GM19035 (cell line): ENCODE measurements around the gene MMD2.
"Not testable (repeated sequence)": the region's sequence is repeated elsewhere in the genome, so short reads cannot be mapped to it uniquely, and the experiment has no call there.

Source experiments
- ATAC-seq: cut with Tn5 transposase; IDR thresholded peaks from one replicate; pipeline ENCODE4 v1.9.1; 2021; ENCODE audit not compliant: unreplicated experiment

MMD2 gene

GRCh38 chr7:4895766-4896165, 63.2 kb downstream of the MMD2 start:
- ATAC-seq = no peak

DNA sequence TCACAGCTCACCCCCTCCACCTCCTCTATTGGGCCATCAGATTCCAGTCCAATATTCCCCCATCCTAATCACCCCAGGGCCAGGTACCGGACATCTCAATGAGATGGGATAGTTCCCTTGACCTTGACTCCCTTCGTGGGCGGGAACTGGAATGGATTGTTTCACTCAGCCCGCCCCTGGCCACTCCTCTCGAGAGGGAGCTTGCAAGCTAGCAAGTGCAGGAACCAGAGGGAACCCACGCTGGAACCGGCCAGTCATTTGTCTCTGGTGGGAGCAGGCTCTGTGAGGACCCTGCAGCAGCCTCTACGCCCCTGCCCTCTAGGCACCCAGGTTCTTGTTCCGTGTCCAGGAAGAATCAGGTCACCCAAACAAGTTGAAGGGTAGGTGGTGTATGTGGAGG, 64.5 kb downstream of the MMD2 start:
- ATAC-seq = no peak

- no peak for ATAC-seq
These were observed 65.0 kb downstream of the MMD2 start for GRCh38 chr7:4893929-4894475.

- ATAC-seq = not testable (repeated sequence)
These were observed 65.8 kb downstream of the MMD2 start for GRCh38 chr7:4893188-4893587.

DNA sequence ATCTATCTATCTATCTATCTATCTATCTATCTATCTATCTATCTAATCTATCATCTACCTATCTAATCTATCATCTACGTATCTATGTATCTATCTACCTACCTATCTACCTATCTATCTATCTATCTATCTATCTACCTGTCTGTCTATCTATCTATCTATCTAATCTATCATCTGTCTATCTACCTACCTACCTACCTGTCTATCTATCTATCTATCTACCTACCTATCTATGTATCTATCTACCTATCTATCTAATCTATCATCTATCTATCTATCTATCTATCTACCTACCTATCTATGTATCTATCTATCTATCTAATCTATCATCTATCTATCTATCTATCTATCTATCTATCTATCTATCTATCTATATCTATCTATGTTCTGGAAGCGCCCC, 67.5 kb downstream of the MMD2 start:
- not testable (repeated sequence) for ATAC-seq

- no peak for ATAC-seq
These were observed 69.3 kb downstream of the MMD2 start for GRCh38 chr7:4889682-4890081.

GRCh38 chr7:4888161-4888560, 70.8 kb downstream of the MMD2 start:
- ATAC-seq = no peak

DNA sequence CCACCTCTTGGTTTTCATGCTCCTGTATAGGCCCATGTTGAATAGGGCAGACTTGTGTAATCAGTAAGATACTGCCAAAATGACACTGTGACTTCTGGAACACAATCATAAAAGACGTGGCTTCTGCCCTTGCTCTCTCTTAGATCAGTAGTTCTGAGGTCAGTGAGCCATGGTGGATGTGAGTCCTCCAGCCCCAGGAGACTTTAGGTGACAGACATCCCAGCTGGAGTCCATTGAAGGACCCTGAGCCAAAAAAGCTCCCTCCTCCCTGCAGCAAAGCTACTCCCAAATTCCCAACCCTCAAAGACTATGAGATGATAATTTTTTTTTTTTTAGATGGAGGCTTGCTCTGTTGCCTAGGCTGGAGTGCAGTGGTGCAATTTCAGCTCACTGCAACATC, 72.3 kb downstream of the MMD2 start:
- ATAC-seq = no peak

- ATAC-seq = no peak
These were observed 73.6 kb downstream of the MMD2 start for GRCh38 chr7:4885317-4885807.

DNA sequence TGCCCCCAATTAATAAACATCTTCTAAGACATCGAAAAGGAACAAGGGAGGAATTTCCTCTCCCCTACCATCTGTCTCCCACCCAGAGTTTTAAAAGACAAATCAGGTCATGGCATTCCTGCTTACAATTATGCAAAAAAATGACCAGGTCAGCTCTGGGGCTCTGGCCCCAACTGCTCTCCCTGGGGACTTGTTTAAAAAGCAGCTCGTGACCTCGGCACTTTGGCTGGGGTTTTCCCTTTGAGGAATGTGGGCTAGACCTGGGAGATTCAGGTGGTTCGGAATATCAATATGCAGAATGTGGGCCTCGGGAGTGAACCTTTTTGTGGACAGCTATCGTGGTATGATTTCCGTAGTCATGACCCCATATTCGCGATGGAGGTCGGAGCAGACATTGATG, 74.8 kb downstream of the MMD2 start:
- ATAC-seq = no peak

- peak; percentile 84 for ATAC-seq
These were observed 75.4 kb downstream of the MMD2 start, which contains the start of gene RADIL for GRCh38 chr7:4883372-4884144. TSS of gene RADIL (minus strand) at chr7:4883716. CDS start at chr7:4878139, 5,577 bp downstream.

- ATAC-seq = no peak
These were observed 76.0 kb downstream of the MMD2 start for GRCh38 chr7:4883033-4883371.

- ATAC-seq = no peak
These were observed 76.6 kb downstream of the MMD2 start for GRCh38 chr7:4882169-4883032.

DNA sequence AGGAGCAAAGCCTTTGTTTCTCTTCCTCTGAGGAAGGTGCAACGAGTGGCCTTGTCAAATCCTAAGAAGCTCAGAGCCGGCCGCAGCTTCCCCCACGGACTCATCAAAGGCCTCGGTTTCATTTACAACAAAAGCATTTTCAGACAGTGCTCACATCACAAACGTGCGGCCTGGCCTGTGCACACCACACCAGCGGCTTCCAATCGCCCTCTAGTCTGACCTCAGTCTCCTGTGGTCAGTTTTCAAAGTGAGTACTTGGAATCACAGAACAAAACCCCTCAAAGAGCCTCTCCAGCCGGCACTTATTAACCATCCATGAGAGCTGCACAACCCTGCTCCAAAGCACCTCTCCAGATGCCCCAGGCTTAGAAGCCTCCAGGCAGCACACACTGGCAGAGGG, 78.8 kb downstream of the MMD2 start:
- no peak for ATAC-seq

GRCh38 chr7:4879396-4880081, 79.4 kb downstream of the MMD2 start:
- ATAC-seq = no peak

- no peak for ATAC-seq
These were observed 80.4 kb downstream of the MMD2 start for GRCh38 chr7:4878336-4879335.

- ATAC-seq = no peak
These were observed 82.4 kb downstream of the MMD2 start for GRCh38 chr7:4876586-4876985.

DNA sequence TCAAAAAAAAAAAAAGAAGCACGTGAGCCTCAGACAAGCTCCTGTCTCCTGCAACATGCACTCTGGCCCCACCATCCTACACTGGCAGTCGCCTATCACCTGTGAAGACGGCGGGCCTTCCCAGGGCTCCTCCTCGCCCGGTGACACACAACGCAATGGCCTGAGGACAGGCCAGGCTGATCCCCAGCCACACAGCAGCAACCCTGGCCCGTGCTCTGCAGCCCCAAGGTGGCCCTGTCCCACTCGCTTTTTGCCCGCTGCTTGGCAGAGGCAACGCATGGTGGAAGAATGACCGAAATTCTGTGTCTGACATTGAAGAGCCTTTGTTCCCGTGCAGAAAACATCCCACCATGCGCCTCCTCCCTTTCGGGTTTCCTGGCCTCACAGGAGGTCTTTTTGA, 83.6 kb downstream of the MMD2 start:
- no peak for ATAC-seq

DNA sequence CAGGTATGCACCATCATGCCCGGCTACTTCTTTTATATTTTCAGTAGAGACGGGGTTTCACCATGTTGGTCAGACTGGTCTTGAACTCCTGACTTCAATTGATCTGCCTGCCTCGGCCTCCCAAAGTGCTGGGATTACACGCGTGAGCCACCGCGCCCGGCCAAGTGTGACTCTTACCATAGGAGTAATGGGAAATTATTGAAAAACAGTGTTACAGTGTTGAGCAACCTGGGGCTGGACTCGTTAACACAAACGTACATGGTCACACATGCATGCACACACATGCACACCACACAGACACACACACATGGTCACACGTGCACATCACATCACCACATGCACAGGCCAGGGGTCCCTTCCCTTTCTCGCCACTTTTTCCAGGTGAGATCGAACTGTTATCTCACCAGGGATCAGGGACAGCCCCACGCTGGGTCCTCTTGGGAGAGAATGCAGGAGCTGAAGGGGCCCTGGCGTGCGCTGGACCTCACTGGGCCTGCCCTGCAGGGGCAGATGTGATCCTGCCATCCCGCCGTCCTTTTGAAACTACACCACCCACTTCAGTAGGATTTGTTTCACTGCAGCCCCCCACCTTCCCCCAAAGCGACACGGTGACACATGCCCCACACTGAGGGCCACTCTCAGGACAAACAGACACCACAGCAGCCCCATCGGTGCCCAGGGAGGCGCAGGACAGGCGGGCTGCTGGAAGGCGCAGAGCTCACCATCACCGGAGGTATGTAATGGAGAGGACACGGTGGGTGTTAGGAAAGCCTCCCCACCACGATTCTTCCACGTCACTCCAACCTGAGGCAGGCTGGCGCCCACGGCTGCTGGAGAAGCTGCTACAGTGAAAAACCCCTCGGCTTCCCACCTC, 85.7 kb downstream of the MMD2 start:
- no peak for ATAC-seq
